HG02884 (cell line): ENCODE results near the gene PRKAG2.

Experiments
- ATAC-seq: cut with Tn5 transposase; IDR thresholded peaks from one replicate; pipeline ENCODE4 v1.9.1; 2021; ENCODE audit warnings: mild to moderate bottlenecking, moderate library complexity; ENCODE audit not compliant: unreplicated experiment

PRKAG2 gene

GRCh38 chr7:151821226-151821625 is 55.7 kb downstream of the PRKAG2 start:
- ATAC-seq: no peak

DNA sequence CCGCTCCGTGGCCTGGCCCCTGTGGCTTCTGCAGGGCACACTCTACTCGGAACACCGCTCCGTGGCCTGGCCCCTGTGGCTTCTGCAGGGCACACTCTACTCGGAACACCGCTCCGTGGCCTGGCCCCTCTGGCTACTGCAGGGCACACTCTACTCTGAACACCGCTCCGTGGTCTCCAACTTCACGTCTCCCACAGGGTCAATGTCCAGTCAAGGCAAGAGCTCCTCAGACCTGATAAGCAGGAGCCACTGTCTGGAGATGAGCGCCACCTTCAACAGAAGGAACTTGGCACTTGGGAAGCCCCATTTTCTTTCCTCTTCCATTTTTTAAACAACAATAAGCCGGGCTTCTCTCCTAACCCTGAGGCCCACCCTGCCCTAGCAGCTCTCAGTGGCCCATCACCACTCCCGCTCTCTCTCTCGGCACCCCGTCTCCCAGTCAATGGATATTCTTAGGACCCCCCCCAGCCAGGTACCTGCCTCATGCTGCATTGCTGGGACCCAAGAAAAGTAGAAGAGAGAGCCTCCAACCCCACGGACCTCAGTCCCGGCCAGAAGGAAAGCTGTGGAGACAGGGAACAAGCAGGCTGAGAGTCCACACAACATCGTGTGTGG is 56.3 kb downstream of the PRKAG2 start:
- no peak for ATAC-seq

- no peak for ATAC-seq
These were observed 57.0 kb downstream of the PRKAG2 start for GRCh38 chr7:151819866-151820265.

DNA sequence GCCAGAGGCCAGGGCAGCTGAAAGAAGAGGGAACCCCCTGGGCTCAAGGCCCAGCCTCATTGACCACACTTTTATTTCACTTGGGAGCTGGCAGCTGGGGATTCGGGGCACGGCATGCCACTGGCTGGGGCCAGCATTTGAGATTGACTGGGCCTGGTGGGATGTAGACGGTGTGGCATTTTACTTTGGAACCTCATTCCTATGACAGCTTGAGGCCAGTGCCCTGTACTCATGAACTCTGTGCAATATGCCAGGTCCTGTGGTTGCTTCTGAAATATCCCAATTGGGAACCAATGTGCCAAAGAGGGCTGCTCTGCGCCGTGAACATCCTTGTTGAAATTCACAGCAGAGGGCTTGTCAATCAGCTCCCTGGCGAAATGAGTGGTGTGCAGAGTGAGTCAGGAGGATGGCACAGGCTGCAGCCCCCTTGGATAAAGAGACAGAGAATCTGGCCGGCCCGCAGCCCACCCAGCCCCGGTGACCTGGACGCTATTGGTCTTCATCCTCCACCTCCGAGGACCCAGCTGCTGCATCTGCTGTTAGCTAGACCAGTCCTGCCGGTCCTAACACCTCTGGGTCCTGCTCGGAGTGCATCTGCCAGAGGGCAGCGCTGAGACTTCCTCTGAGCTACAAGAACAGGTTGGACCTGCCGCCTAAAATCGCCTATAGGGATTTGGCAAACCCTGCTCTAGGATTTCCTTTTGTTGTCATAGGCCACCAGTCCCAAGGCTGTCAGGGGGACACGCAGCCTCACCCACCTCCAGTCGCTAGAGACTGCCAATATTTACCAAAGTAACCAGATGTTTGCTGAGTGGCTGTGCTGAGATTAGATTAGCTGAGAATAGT is 58.0 kb downstream of the PRKAG2 start:
- no peak for ATAC-seq

GRCh38 chr7:151817981-151818673 is 58.8 kb downstream of the PRKAG2 start:
- no peak for ATAC-seq

- no peak for ATAC-seq
These were observed 59.6 kb downstream of the PRKAG2 start for GRCh38 chr7:151817315-151817690.

DNA sequence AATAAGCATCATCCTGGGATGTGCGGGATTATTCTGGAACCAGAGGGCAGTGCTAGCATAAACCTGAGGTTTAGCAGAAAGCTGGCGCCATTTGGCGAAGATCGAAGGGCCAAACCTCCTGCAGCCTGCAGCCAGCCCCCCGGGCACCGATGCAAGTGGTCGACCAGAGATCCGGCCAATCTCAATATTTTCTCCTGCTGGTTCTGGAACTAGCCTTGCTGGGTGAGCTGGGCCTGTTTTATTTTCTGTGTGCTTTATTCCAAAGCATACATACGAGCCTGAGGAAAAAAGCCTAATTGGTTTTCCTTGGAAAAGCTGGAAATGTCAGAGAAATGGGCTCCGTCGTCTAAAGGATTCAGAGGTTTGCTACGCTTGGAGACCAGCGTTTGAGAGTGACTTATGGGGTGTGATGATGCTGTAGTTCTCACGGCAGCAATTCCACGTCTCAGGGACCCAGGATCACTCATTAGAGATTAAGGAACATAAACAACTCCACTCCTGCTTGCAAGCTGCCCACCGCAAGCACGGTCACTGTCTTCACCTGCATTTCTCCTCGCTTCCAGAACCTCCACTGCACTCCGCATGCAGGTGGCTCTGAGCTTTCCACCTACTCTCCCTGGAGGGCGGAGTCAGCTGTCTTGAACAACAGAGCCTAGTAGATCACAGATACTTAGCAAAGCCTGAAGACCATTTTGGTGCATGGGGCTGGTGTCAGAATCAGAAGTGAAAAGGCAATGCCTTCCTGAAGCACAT is 60.2 kb downstream of the PRKAG2 start:
- no peak for ATAC-seq

GRCh38 chr7:151815419-151815818 is 61.5 kb downstream of the PRKAG2 start:
- ATAC-seq: no peak

GRCh38 chr7:151814400-151815009 is 62.4 kb downstream of the PRKAG2 start:
- ATAC-seq: no peak

DNA sequence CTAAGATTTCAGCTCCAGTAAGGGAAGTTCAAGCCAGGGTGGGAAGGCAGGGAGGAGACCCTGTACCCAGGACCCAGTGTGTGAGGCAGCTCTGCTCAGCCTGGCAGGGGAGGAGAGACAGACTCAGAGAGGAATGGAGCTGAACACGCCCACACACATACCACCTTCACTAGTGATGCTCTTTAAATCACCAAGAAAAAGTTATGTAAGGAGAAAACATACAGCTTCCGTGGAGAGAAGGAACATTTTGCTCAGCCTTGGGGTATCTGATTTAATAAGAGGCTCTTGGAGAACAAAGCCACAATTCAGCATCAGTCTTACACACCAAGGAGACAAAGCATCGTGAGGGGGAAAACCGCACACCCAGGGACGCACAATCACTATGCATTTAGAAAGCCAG is 62.9 kb downstream of the PRKAG2 start:
- no peak for ATAC-seq

DNA sequence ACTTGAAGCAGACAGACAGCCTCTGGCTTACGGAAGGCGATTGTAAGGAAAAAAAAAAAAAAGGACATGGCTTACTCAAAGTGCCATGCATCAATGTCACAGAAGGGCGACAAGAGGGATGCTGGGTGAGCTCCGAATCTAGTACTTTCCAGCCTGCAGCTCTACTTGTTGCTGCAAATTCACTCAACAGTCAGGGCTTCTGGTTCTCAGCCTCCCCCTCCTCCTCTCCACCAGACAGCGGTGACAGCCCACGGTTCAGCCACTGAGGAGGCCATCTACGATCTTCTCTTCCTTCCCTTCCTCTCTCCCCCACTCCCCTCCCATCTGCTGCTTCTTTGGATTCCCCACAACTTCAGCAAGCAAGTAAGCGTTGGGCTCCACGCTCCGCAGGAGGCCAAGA is 63.5 kb downstream of the PRKAG2 start:
- no peak for ATAC-seq

GRCh38 chr7:151812967-151813366 is 63.9 kb downstream of the PRKAG2 start:
- no peak for ATAC-seq

DNA sequence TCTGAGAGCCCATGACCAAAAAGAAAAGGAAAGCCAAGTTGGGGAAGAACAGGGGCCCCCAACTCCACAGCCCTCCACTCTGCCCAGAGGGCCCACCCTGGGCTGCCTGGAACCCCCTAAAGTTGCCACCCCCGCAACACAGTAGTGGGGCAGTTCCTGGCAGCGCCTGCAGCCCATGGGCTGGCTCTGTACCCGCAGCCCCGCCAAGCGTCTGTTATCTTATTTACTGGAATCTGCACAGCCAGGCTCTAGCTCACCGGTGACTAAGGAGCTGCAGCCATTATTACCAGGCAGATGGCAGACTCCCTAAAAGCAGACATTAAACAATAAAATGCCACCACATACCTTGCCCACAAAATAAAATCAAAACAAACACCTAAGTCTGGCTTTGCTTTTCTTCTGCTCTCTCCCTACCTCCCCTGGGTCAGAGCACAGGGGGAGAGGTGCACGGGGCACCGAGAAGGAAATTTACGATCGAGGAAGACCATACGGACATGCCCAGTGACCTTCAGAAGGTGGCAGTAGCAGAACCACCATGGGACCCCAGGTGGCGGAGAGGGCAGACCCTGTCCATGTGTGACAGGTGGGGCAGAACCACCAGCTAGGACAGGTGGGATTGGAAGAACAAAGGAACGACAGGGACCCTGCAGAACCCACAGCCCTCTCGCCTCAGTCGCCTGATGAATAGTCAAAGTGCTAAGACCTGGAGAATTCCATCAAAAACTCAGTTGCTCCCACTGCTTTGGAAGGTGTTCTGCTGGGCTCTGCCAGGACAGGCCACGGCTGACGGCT is 66.3 kb downstream of the PRKAG2 start:
- ATAC-seq: no peak

DNA sequence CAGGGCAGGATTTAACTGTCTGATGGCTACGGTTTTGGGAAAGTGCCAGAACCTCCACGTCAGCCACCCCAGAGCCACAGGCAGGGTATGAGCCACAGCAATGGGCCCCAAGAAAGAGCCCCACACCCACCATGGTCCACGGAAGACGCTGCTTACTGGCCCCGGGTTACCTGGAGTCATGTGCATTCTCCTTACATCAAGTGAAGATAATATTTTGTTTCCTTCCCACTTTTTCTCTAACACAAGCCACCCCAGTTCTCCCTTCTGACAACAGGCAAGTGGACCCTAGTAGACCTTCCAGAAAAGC is 67.1 kb downstream of the PRKAG2 start:
- no peak for ATAC-seq

GRCh38 chr7:151809146-151809863 is 67.6 kb downstream of the PRKAG2 start:
- no peak for ATAC-seq

DNA sequence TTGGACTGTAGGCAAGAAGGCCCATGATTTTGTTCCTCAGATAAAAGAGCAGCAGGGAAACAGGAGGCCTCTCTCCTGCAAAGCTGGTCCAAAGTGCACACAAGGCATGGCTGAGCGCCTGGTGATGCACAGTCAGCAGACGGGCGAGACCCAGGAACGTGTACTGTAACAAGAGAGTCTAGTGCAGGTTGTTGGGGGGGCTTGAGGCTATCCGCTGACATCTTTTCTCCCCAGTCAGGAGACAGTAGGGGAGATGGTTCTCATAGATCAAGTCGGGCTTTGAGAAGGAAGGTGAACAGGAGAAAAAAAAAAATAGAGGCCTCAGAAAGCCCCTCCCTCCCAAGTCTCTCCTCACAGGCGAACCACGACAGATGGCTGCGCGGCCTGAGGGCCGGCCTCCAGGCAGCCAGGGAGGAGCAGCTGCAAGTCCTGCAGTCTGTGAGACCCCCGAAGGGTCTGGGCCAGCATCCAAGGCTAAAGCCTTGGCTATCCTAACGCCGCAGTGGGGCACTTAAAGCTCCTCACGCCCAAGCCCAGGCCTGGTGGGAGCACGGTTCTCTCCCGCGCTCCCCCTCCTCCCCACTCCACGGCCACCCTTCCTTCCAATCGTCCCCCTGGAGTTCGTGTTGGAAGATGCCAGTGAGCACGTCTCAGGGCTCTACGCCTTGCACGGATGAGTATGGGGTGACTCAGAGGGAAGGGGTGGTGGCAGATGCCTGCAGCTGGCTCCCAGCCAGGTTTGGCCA is 68.3 kb downstream of the PRKAG2 start:
- no peak for ATAC-seq

GRCh38 chr7:151807846-151808245 is 69.1 kb downstream of the PRKAG2 start:
- ATAC-seq: no peak

DNA sequence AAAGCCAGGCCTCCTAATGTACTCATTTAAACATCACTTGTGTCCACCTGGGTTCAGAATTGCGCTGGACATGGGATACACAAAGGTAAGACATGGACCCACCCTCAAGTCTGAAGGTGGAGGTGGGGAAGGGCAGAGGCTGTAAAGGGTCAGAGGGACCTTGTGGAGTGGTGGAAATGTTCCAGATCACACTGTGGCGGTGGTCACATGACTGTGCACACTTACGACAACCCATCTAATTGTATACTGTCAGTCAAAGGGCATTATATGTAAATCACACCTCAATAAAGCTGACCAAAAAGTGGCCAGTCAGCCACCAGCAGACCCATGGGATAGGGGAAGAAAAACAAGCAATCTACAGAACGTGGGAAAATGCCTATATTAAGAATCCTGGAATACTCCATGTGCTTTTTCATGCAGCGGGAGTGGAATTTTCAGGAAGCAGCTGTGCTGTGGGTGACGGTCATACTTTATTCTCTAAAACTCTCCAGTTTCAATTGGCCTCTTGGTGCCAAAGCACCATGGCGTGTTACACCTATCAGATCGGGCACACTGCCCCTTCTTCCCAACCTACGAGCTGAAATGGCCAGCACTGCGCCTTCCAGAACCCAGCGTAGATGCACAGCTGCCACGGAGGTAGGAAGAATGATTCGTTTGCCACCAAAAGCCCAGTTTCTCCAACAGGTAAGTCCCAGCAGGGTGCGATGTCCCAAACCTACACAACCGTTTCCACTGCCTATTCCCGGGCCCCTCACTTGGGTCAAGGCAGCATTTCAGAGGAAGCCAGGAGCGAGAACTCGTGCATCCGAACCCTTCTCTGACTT is 69.8 kb downstream of the PRKAG2 start:
- no peak for ATAC-seq
